ENCODE results near the gene OAS1.

DNA sequence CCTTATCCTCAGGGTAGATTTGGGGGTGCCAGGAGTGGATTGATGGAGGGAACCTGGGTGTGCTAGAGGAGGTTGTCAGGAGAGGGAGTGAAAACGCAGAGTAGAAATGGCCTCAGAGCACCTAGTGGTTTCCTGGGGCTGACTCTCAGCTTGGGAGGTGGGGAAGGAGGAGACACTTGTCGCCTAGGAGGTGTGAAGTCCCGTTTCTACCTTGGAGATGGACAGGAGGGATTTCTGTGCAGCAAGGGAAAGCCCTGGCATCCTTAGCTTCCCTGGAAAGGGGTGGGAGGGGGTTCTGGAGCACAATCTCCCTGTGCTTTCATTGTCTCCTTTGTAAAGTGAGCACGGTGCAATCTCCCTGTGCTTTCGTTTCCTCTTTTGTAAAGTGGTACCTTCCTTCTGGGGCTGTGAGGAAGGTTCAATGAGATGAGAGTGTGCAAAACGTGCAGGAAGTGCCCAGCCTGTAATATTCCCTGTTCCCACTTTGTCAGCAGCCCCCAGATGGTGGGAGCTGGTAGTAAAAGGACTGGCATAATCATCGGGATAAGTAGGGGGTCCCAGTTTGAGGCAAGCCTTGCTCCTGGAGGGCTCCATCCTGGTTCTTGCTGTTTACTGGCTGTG, 33.1 kb downstream of the OAS1 start:
- TF ChIP-seq, protein P1, sequence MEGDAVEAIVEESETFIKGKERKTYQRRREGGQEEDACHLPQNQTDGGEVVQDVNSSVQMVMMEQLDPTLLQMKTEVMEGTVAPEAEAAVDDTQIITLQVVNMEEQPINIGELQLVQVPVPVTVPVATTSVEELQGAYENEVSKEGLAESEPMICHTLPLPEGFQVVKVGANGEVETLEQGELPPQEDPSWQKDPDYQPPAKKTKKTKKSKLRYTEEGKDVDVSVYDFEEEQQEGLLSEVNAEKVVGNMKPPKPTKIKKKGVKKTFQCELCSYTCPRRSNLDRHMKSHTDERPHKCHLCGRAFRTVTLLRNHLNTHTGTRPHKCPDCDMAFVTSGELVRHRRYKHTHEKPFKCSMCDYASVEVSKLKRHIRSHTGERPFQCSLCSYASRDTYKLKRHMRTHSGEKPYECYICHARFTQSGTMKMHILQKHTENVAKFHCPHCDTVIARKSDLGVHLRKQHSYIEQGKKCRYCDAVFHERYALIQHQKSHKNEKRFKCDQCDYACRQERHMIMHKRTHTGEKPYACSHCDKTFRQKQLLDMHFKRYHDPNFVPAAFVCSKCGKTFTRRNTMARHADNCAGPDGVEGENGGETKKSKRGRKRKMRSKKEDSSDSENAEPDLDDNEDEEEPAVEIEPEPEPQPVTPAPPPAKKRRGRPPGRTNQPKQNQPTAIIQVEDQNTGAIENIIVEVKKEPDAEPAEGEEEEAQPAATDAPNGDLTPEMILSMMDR (conservative IDR thresholded peaks at IDR 0.05 in 1 of 2, IDR thresholded peaks at IDR 0.05 in 1 of 2; ENCODE audit: extremely low read depth in 1 of 2, insufficient read depth in 1 of 2, low read depth in 1 of 2, low read length in 2 of 2) = no peak
- no peak for TF ChIP-seq EZH2 (IDR thresholded peaks at IDR 0.05; ENCODE audit: borderline replicate concordance, low read length)
